Measurements from ENCODE around the gene RUNX2.

Gene RUNX2

GRCh38 chr6:45365036-45365435 is 36.9 kb downstream of the RUNX2 start:
- no peaks in the 10 kb centered on the region for H3K9me3 ChIP-seq (ENCODE audit: low read length)
- H3K36me3 ChIP-seq (ENCODE audit: insufficient read depth, low read length): no peaks in the 10 kb centered on the region
- no peaks in the 10 kb centered on the region for H4K20me1 ChIP-seq (ENCODE audit: insufficient read depth, low read length)
- no peak overlapping the region for H3K27ac ChIP-seq (ENCODE audit: low read depth, low read length, poor library complexity, severe bottlenecking)
- TF ChIP-seq EZH2 (IDR thresholded peaks at IDR 0.05; ENCODE audit: borderline replicate concordance, low read length) (no peak), CTCF (IDR thresholded peaks at IDR 0.05; ENCODE audit: low read length) (no peak)
- H3K4me1 ChIP-seq (ENCODE audit: insufficient read depth, low read length, severe bottlenecking): no peaks in the 10 kb centered on the region
- no peaks in the 10 kb centered on the region for H3F3A ChIP-seq (ENCODE audit: insufficient read depth, low read length)
- no peaks in the 10 kb centered on the region for H3K27me3 ChIP-seq (ENCODE audit: insufficient read depth, low read length)
- no peak overlapping the region for H3K4me3 ChIP-seq (ENCODE audit: low read depth, low read length, poor library complexity, severe bottlenecking)
- no peak overlapping the region for H3K9ac ChIP-seq (ENCODE audit: low read length)
- H3K4me2 ChIP-seq (ENCODE audit: low read length): no peak overlapping the region
- H2AFZ ChIP-seq (ENCODE audit: low read length): no peak overlapping the region
- H3K9me2 ChIP-seq (ENCODE audit: low read depth, low read length): no peaks in the 10 kb centered on the region
- H3K79me2 ChIP-seq (ENCODE audit: insufficient read depth, low read length): no peaks in the 10 kb centered on the region

GRCh38 chr6:45366534-45366933 is 38.4 kb downstream of the RUNX2 start:
- Histone ChIP-seq H3K9me2 (ENCODE audit: low read depth, low read length) (no peaks in the 10 kb centered on the region), H3K36me3 (ENCODE audit: insufficient read depth, low read length) (no peaks in the 10 kb centered on the region), H3K27ac (ENCODE audit: low read depth, low read length, poor library complexity, severe bottlenecking) (no peak overlapping the region), H4K20me1 (ENCODE audit: insufficient read depth, low read length) (no peaks in the 10 kb centered on the region), H3K4me1 (ENCODE audit: insufficient read depth, low read length, severe bottlenecking) (no peaks in the 10 kb centered on the region), H3F3A (ENCODE audit: insufficient read depth, low read length) (no peaks in the 10 kb centered on the region), H3K27me3 (ENCODE audit: insufficient read depth, low read length) (no peaks in the 10 kb centered on the region), H3K9me3 (ENCODE audit: low read length) (no peaks in the 10 kb centered on the region), H3K79me2 (ENCODE audit: insufficient read depth, low read length) (no peaks in the 10 kb centered on the region), H3K4me3 (ENCODE audit: low read depth, low read length, poor library complexity, severe bottlenecking) (no peak overlapping the region), H3K9ac (ENCODE audit: low read length) (no peak overlapping the region), H2AFZ (ENCODE audit: low read length) (no peak overlapping the region), H3K4me2 (ENCODE audit: low read length) (no peak overlapping the region)
- TF ChIP-seq CTCF (IDR thresholded peaks at IDR 0.05; ENCODE audit: low read length) (no peak), EZH2 (IDR thresholded peaks at IDR 0.05; ENCODE audit: borderline replicate concordance, low read length) (no peak)

GRCh38 chr6:45367999-45368398 is 39.9 kb downstream of the RUNX2 start:
- Histone ChIP-seq H3K9ac (ENCODE audit: low read length) (no peak overlapping the region), H3K9me3 (ENCODE audit: low read length) (no peaks in the 10 kb centered on the region), H3K4me2 (ENCODE audit: low read length) (no peak overlapping the region), H3K36me3 (ENCODE audit: insufficient read depth, low read length) (no peaks in the 10 kb centered on the region), H3K79me2 (ENCODE audit: insufficient read depth, low read length) (no peaks in the 10 kb centered on the region), H2AFZ (ENCODE audit: low read length) (no peak overlapping the region), H4K20me1 (ENCODE audit: insufficient read depth, low read length) (no peaks in the 10 kb centered on the region), H3K27me3 (ENCODE audit: insufficient read depth, low read length) (no peaks in the 10 kb centered on the region), H3F3A (ENCODE audit: insufficient read depth, low read length) (no peaks in the 10 kb centered on the region), H3K4me1 (ENCODE audit: insufficient read depth, low read length, severe bottlenecking) (no peaks in the 10 kb centered on the region), H3K4me3 (ENCODE audit: low read depth, low read length, poor library complexity, severe bottlenecking) (no peak overlapping the region), H3K9me2 (ENCODE audit: low read depth, low read length) (no peaks in the 10 kb centered on the region), H3K27ac (ENCODE audit: low read depth, low read length, poor library complexity, severe bottlenecking) (no peak overlapping the region)
- no peak for TF ChIP-seq CTCF (IDR thresholded peaks at IDR 0.05; ENCODE audit: low read length)
- no peak for TF ChIP-seq EZH2 (IDR thresholded peaks at IDR 0.05; ENCODE audit: borderline replicate concordance, low read length)

Measured in OCI-LY1 (cell line).